Activated naive CD4-positive, alpha-beta T cell treated with anti-CD3 and anti-CD28 coated beads, Interleukin-2, amount 50 U/mL, for 72 hours (primary cell): ENCODE measurements around the gene MRPL40. TPM values are rescaled to one million over a fixed set of nuclear protein-coding genes. Genes with fewer than 3 reads are reported as not detected.
A peak's percentile ranks its signal among the peaks of the same experiment; 100 is the strongest.
"Not testable (repeated sequence)": the region's sequence is repeated elsewhere in the genome, so short reads cannot be mapped to it uniquely, and the experiment has no call there.

Experiments used
- ATAC-seq, 2 donors: fragments of 150-1000 bp; cut with Tn5 transposase; 2 replicates each; pipeline ENCODE4 v1.10.0; 2021; ENCODE audit warnings: mild to moderate bottlenecking in 2 of 2, moderate library complexity in 2 of 2
- DNase-seq, 2 donors: peaks; one replicate each; pipeline ENCODE4 v3.0.0; 2021 to 2022; ENCODE audit warnings: low spot score in 2 of 2
- H3K27ac Mint-ChIP-seq, 2 donors: one replicate each; pipeline ENCODE4 v1.8.0; 2022; ENCODE audit warnings: mild to moderate bottlenecking in 2 of 2, mixed read lengths in 2 of 2
- H3K36me3 Mint-ChIP-seq, 2 donors: one replicate each; pipeline ENCODE4 v1.8.0; 2022; ENCODE audit warnings: mixed read lengths in 2 of 2
- H3K9me3 Mint-ChIP-seq, 2 donors: one replicate each; pipeline ENCODE4 v1.8.0; 2022; ENCODE audit warnings: mixed read lengths in 2 of 2
- total RNA-seq, 2 donors: library from RNA; stranded (reverse); gene quantifications; one replicate each; pipeline ENCODE4 v1.2.3, GENCODE V29; 2022

Gene MRPL40
- total RNA-seq, 2 donors from 2014 or later, result 8.2 to 32.2 TPM

- ATAC-seq, result peak; percentile 4 to 15
These were observed 2.1 kb upstream of the MRPL40 start for GRCh38 chr22:19429950-19430889.

GRCh38 chr22:19430890-19431541 lies 1.3 kb upstream of the MRPL40 start:
- Mint-ChIP-seq H3K9me3 (no peaks in the 10 kb centered on the region), H3K36me3 (peaks cover 5 to 39% of the 10 kb centered on the region in 2 donors), H3K27ac (peak overlapping the region; percentile 65 to 82)
- ATAC-seq, result peak in 1 of 2 donors; percentile 5
- DNase-seq, result peak in 1 of 2 donors; percentile 29

More at GRCh38 chr22:19429950-19430889, 2.1 kb upstream of the MRPL40 start:
- Mint-ChIP-seq H3K36me3 (peaks cover 5 to 40% of the 10 kb centered on the region in 2 donors), H3K27ac (peak overlapping the region; percentile 65 to 82), H3K9me3 (no peaks in the 10 kb centered on the region)
- DNase-seq, result no peak

- DNase-seq, result peak; percentile 84 to 95
- H3K36me3 Mint-ChIP-seq, result peaks cover 5 to 32% of the 10 kb centered on the region in 2 donors
These were observed 654 bp upstream of the MRPL40 start, which contains the start of gene HIRA for GRCh38 chr22:19431649-19432132. Gene HIRA, minus strand, starts transcription at chr22:19431733. Its CDS starts 257 bp downstream, at chr22:19431476.

GRCh38 chr22:19434401-19434800 lies 2.1 kb downstream of the MRPL40 start:
- ATAC-seq (peak in 1 of 2 donors; percentile 13), DNase-seq (no peak)
- Mint-ChIP-seq H3K27ac (peak overlapping the region; percentile 33 to 93), H3K36me3 (peaks cover 5 to 16% of the 10 kb centered on the region in 2 donors), H3K9me3 (no peaks in the 10 kb centered on the region)

More at GRCh38 chr22:19431649-19432132, 654 bp upstream of the MRPL40 start, which contains the start of gene HIRA:
- H3K9me3 Mint-ChIP-seq, result no peaks in the 10 kb centered on the region
- ATAC-seq, result peak; percentile 56 to 71
- H3K27ac Mint-ChIP-seq, result peak within 1 kb of the TSS; percentile 92 to 93

- DNase-seq (no peak), ATAC-seq (no peak)
- Mint-ChIP-seq H3K9me3 (no peaks in the 10 kb centered on the region), H3K36me3 (peaks cover 4 to 13% of the 10 kb centered on the region in 2 donors), H3K27ac (peak overlapping the region in 1 of 2 donors; percentile 57)
These were observed 2.7 kb downstream of the MRPL40 start for GRCh38 chr22:19434829-19435580.

GRCh38 chr22:19436444-19437161 lies 4.3 kb downstream of the MRPL40 start:
- not testable (repeated sequence) for H3K36me3 Mint-ChIP-seq, ATAC-seq

GRCh38 chr22:19438298-19438697 lies 6.0 kb downstream of the MRPL40 start:
- Mint-ChIP-seq H3K27ac (peak overlapping the region in 1 of 2 donors; percentile 16), H3K9me3 (no peaks in the 10 kb centered on the region), H3K36me3 (peaks cover 0 to 11% of the 10 kb centered on the region in 2 donors)
- DNase-seq, result no peak
- ATAC-seq, result no peak

More at GRCh38 chr22:19436444-19437161, 4.3 kb downstream of the MRPL40 start:
- H3K9me3 Mint-ChIP-seq, DNase-seq: not testable (repeated sequence)
- H3K27ac Mint-ChIP-seq, result peak overlapping the region; percentile 11 to 70

GRCh38 chr22:19440411-19441195 lies 8.3 kb downstream of the MRPL40 start:
- DNase-seq (no peak), ATAC-seq (no peak)
- H3K27ac Mint-ChIP-seq, result peak overlapping the region; percentile 36 to 74
- H3K36me3 Mint-ChIP-seq, result peaks cover 0 to 10% of the 10 kb centered on the region in 2 donors
- H3K9me3 Mint-ChIP-seq, result no peaks in the 10 kb centered on the region

- DNase-seq (no peak), ATAC-seq (no peak)
- H3K27ac Mint-ChIP-seq, result peak overlapping the region; percentile 31 to 44
- H3K36me3 Mint-ChIP-seq, result peaks cover 11 to 21% of the 10 kb centered on the region in 2 donors
- no peaks in the 10 kb centered on the region for H3K9me3 Mint-ChIP-seq
These were observed 9.8 kb downstream of the MRPL40 start for GRCh38 chr22:19442166-19442565.

- peak overlapping the region in 1 of 2 donors; percentile 55 for H3K27ac Mint-ChIP-seq
- no peak for DNase-seq
- no peak for ATAC-seq
- H3K9me3 Mint-ChIP-seq, result no peaks in the 10 kb centered on the region
- H3K36me3 Mint-ChIP-seq, result peaks cover 21 to 23% of the 10 kb centered on the region in 2 donors
These were observed 11.3 kb downstream of the MRPL40 start for GRCh38 chr22:19443544-19444211.

GRCh38 chr22:19445279-19445982 lies 13.1 kb downstream of the MRPL40 start:
- H3K36me3 Mint-ChIP-seq, result peaks cover 21 to 29% of the 10 kb centered on the region in 2 donors
- not testable (repeated sequence) for ATAC-seq, H3K9me3 Mint-ChIP-seq, DNase-seq
- H3K27ac Mint-ChIP-seq, result peak overlapping the region in 1 of 2 donors; percentile 60

GRCh38 chr22:19446603-19447329 lies 14.4 kb downstream of the MRPL40 start:
- peaks cover 19 to 29% of the 10 kb centered on the region in 2 donors for H3K36me3 Mint-ChIP-seq
- peak in 1 of 2 donors; percentile 1 for ATAC-seq

More at GRCh38 chr22:19446603-19447329, 14.4 kb downstream of the MRPL40 start:
- peak overlapping the region; percentile 94 to 95 for H3K27ac Mint-ChIP-seq
- no peaks in the 10 kb centered on the region for H3K9me3 Mint-ChIP-seq
- peak in 1 of 2 donors; percentile 11 for DNase-seq
